Vagina (tissue), 2 donors: ENCODE measurements around the gene SCARB1.

Experiments used
- CTCF ChIP-seq, 3 experiments: fragments of 450-650 bp in 2 of 3; fragments of 200-600 bp in 1 of 3; sonication (generic) in 1 of 3; IDR thresholded peaks; one replicate each; pipeline ENCODE4 v1.5.1; 2017 to 2019; ENCODE audit warnings: antibody characterized with exemption in 3 of 3, mild to moderate bottlenecking in 2 of 3, moderate library complexity in 2 of 3
- POLR2A ChIP-seq, 2 donors: fragments of 450-650 bp; IDR thresholded peaks; one replicate each; pipeline ENCODE4 v1.6.1; 2017; ENCODE audit warnings: antibody characterized with exemption in 2 of 2, mild to moderate bottlenecking in 2 of 2, moderate library complexity in 2 of 2
- POLR2AphosphoS5 ChIP-seq, 2 donors: sonication (generic); formaldehyde crosslinking; IDR thresholded peaks; one replicate each; pipeline ENCODE4 v1.9.0; 2017; ENCODE audit warnings: antibody characterized with exemption in 2 of 2, mild to moderate bottlenecking in 2 of 2, low read depth in 1 of 2; ENCODE audit not compliant: insufficient read depth in 1 of 2

GRCh38 chr12:124786061-124786964, 77.4 kb downstream of the SCARB1 start:
- TF ChIP-seq CTCF (IDR thresholded peaks at IDR 0.05), result no peak
- TF ChIP-seq POLR2A (IDR thresholded peaks at IDR 0.05), result no peak
- peak in 1 of 2 donors; percentile 66 for TF ChIP-seq POLR2AphosphoS5 (IDR thresholded peaks at IDR 0.05; ENCODE audit: insufficient read depth in 1 of 2, low read depth in 1 of 2)
